Aorta (tissue), 5 donors: ENCODE measurements around the gene RARA. TPM values are rescaled to one million over a fixed set of nuclear protein-coding genes. Genes with fewer than 3 reads are reported as not detected.

ENCODE experiments used
- ATAC-seq: fragments of 200-7000 bp; cut with Tn5 transposase; one replicate; pipeline ENCODE4 v1.9.1; 2022; ENCODE audit warnings: moderate library complexity; ENCODE audit not compliant: low FRiP score
- DNase-seq, 2 donors: peaks; one replicate each; pipeline ENCODE4 v3.0.0-alpha.2; 2020
- H3K27ac ChIP-seq, 2 donors: one replicate each; pipeline ENCODE4 v1.5.1; 2013; ENCODE audit warnings: low read length in 2 of 2, mild to moderate bottlenecking in 2 of 2, moderate library complexity in 2 of 2, control low read depth in 1 of 2, inconsistent platforms in 1 of 2, low read depth in 1 of 2
- H3K27me3 ChIP-seq, 2 donors: one replicate each; pipeline ENCODE4 v1.6.1; 2013; ENCODE audit warnings: control low read depth in 1 of 2, low read length in 1 of 2, mild to moderate bottlenecking in 1 of 2, moderate library complexity in 1 of 2; ENCODE audit not compliant: insufficient read depth in 2 of 2, control insufficient read depth in 1 of 2
- H3K36me3 ChIP-seq, 2 donors: one replicate each; pipeline ENCODE4 v1.6.1; 2013; ENCODE audit warnings: control low read depth in 1 of 2, low read length in 1 of 2, mild to moderate bottlenecking in 1 of 2; ENCODE audit not compliant: insufficient read depth in 2 of 2, control insufficient read depth in 1 of 2
- H3K4me1 ChIP-seq, 2 donors: one replicate each; pipeline ENCODE4 v1.6.1; 2013; ENCODE audit warnings: low read length in 2 of 2, control low read depth in 1 of 2, mild to moderate bottlenecking in 1 of 2, moderate library complexity in 1 of 2; ENCODE audit not compliant: insufficient read depth in 2 of 2, control insufficient read depth in 1 of 2
- H3K4me3 ChIP-seq, 2 donors: one replicate each; pipeline ENCODE4 v1.5.1; 2013; ENCODE audit warnings: low read length in 2 of 2, control low read depth in 1 of 2, mild to moderate bottlenecking in 1 of 2
- H3K9me3 ChIP-seq: one replicate; pipeline ENCODE4 v1.6.1; 2013; ENCODE audit warnings: mild to moderate bottlenecking, low read length; ENCODE audit not compliant: control insufficient read depth
- WGBS, 2 donors: extraction: QIAGEN DNeasy Blood & Tissue Kit; methylation state at CpG; one replicate each; pipeline ENCODE4 v1.1.7; 2013; 5-methylcytosine and 5-hydroxymethylcytosine counted together
- intact Hi-C, 2 donors: fragments of 100-400 bp; cut with DNase I; formaldehyde crosslinking; loops; one replicate each; pipeline versions ENCODE4 v1.14.2 to v1.15.0; 2022
- polyA plus RNA-seq, 2 donors: library from polyadenylated mRNA; stranded (reverse); fragments of 200-250 nt; gene quantifications; one replicate each; pipeline ENCODE4 v1.2.3, GENCODE V29; 2013
- total RNA-seq, 2 donors: library from RNA; stranded (reverse); fragmentation: NEBNext Ultra II Directional; extraction: Animal tissue kit (Norgen Biotek cat#: 25700); gene quantifications; one replicate each; pipeline ENCODE4 v1.2.1, GENCODE V29; 2021
- donor health status: healthy with polysubstance abuse.
- donor health status: Bipolar disorder and iron deficiency.
- donor health status: DM: no; HTN: no; CAD: no.
- donor health status: DM: no; HTN: no; CAD: no.
- donor health status: DM: yes; HTN: yes; CAD: no.

RARA gene
- total and polyA plus RNA-seq, 4 donors, result 10.6 to 88.3 (median 39.1) TPM

DNA sequence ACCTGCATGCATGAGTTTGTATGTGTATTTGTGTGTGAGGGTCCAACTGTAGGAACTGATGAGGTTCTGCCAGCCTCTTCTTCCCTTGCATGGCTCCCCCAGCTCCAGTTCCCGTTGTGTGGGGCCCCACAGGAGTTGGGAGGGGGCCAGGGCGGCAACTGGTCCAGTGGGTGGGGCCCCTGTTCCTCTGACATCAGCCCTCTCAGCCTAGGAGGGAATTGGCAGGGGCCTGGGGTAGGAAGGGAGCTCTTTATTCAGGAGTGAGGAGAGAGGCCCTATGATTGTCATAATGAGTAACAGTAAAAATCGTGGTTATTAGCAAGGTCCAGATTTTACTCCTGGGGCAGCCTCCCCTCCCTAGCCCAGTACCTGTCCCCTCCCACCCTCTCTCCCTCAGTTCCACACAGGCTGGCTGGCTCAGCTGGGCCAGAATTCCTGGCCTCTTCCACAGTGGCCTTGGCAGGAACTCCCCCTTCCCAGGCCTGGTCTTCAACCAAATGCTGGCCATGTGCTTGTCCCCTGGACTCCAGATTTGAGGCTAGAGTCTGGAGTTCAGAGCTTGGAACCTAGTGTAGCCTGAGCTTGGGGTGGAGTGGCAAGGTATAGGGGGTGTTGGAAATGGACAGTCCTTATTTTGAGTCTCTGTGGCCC lies 18.9 kb downstream of the RARA start:
- Histone ChIP-seq H3K27me3 (no peaks in the 10 kb centered on the region), H3K9me3 (no peaks in the 10 kb centered on the region), H3K4me3 (no peak overlapping the region), H3K27ac (no peak overlapping the region), H3K4me1 (peaks cover 0 to 12% of the 10 kb centered on the region in 2 donors), H3K36me3 (no peaks in the 10 kb centered on the region)
- ATAC-seq (no peak), DNase-seq (no peak)
- WGBS, 2 donors, result 0 to 4% methylated on average over 3 of the region's 3 CpGs
- intact Hi-C loops, result no loop called here

GRCh38 chr17:40328386-40328766 lies 19.4 kb downstream of the RARA start:
- Histone ChIP-seq H3K27me3 (no peaks in the 10 kb centered on the region), H3K27ac (no peak overlapping the region), H3K36me3 (no peaks in the 10 kb centered on the region), H3K9me3 (no peaks in the 10 kb centered on the region), H3K4me1 (peaks cover 0 to 12% of the 10 kb centered on the region in 2 donors), H3K4me3 (no peak overlapping the region)
- no peak for DNase-seq
- ATAC-seq, result no peak
- intact Hi-C loops, result no loop called here
- WGBS, 2 donors, result 90 to 92% methylated on average over 2 of the region's 2 CpGs

- peak overlapping the region in 1 of 2 donors; percentile 17 for H3K27ac ChIP-seq
- H3K4me1 ChIP-seq, result peaks cover 0 to 7% of the 10 kb centered on the region in 2 donors
- WGBS, 2 donors, result 28 to 31% methylated on average over 11 of the region's 11 CpGs
- ATAC-seq (no peak), DNase-seq (no peak)
- H3K27me3 ChIP-seq, result no peaks in the 10 kb centered on the region
- H3K9me3 ChIP-seq, result no peaks in the 10 kb centered on the region
- intact Hi-C loops, result loop anchor here in 1 of 2 donors (10.0 kb wide), 1 partner anchor 235 kb away; no protein-coding TSS in a partner anchor
- no peak overlapping the region for H3K4me3 ChIP-seq
- no peaks in the 10 kb centered on the region for H3K36me3 ChIP-seq
Observed at GRCh38 chr17:40329839-40330794, 21.1 kb downstream of the RARA start.

- 79 to 83% methylated on average over 10 of the region's 10 CpGs for WGBS, 2 donors
- intact Hi-C loops, result loop anchor here in 1 of 2 donors (10.0 kb wide), 1 partner anchor 236 kb away; no protein-coding TSS in a partner anchor
- Histone ChIP-seq H3K9me3 (no peaks in the 10 kb centered on the region), H3K36me3 (no peaks in the 10 kb centered on the region), H3K4me1 (peaks cover 0 to 7% of the 10 kb centered on the region in 2 donors), H3K4me3 (no peak overlapping the region), H3K27me3 (no peaks in the 10 kb centered on the region), H3K27ac (peak overlapping the region in 1 of 2 donors; percentile 37)
- DNase-seq (no peak), ATAC-seq (no peak)
Observed at GRCh38 chr17:40330850-40331470, 22.0 kb downstream of the RARA start.

DNA sequence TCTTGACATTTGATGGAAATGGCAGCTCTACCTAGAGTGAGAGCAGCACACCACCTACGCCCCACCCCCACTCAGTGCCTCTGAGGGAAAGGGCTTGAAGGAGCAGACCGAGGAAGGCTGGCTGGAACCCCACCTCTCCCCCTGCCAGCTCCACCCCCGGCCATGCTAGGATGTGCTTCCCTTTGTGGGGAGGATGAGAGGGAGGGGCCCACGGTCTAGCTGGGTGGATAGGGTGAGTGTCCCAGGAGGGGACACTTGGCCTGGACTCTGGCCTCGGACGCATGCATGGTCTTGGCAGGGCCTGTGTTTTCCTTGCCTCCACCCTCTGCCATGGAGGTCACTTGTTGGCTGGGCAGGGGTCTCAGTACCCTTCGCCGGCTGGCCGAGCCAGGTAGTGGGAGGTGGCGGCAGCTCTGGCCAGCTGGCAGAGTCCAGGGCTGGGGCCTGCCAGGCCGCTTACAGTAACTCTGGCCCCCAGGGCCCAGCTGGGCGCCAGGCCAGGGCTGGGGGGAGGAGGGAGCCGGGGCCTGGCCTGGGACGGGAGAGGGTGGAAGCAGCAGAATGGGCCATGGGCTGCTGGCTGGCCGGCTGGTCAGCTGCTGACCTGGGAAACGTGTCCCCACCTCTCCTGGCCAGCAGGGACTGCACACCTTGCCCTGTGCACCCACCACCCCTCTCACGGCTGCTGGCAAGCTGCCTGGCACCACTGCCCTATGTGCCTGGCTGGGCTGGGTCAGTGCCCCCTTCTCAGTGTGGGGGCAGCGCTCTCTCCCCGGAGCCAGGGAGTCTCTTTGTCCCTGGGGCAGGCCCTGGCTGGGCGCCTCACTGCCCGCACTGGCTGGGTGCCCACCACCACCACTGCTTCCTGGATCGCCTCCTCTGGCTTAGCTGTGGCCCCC lies 23.0 kb downstream of the RARA start:
- no peaks in the 10 kb centered on the region for H3K36me3 ChIP-seq
- H3K4me1 ChIP-seq, result peaks cover 0 to 7% of the 10 kb centered on the region in 2 donors
- H3K9me3 ChIP-seq, result no peaks in the 10 kb centered on the region
- peak overlapping the region in 1 of 2 donors; percentile 86 for H3K27ac ChIP-seq
- no peaks in the 10 kb centered on the region for H3K27me3 ChIP-seq
- intact Hi-C loops, result loop anchor here in 1 of 2 donors (10.0 kb wide), 1 partner anchor 237 kb away; no protein-coding TSS in a partner anchor
- ATAC-seq (peak; percentile 94), DNase-seq (peak; percentile 93 to 96)
- WGBS, 2 donors, result 3 to 5% methylated on average over 18 to 22 of the region's 22 CpGs
- H3K4me3 ChIP-seq, result no peak overlapping the region

DNA sequence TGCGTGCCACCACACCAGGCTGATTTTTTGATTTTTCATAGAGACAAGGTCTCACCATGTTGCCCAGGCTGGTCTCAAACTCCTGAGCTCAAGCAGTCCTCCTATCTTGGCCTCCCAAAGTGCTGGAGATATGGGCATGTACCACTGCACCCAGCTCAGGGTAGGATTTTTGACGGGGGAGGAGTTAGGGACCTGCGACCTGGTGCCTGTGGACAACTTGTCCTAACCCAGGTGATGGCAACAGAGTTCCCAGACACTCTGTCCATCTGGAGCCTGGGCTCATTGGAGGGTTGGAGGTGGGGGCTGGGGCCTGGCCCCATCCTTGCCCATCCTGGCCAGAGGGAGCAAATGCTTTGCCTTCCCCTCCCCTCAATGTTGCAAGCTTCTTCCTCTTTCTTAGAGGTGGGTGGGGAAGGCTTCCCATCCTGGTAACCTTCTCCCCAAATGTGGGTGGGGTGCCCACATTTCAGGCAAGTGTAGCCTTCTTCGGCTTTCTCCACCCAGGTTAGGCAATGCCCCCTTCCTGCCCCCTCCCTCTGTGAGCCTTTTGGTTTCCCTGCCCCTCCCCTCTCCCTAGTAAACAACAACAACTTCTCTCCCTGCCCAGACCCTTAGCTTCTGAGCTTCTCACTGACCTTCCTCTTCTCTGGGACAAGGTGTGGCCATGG lies 24.9 kb downstream of the RARA start:
- ATAC-seq (no peak), DNase-seq (no peak)
- peak overlapping the region in 1 of 2 donors; percentile 0 for H3K27ac ChIP-seq
- 93 to 98% methylated on average over 4 of the region's 4 CpGs for WGBS, 2 donors
- no peaks in the 10 kb centered on the region for H3K9me3 ChIP-seq
- H3K4me3 ChIP-seq, result no peak overlapping the region
- peaks cover 0 to 7% of the 10 kb centered on the region in 2 donors for H3K4me1 ChIP-seq
- intact Hi-C loops, result loop anchor here in 1 of 2 donors (10.0 kb wide), 1 partner anchor 239 kb away; no protein-coding TSS in a partner anchor
- H3K27me3 ChIP-seq, result no peaks in the 10 kb centered on the region
- no peaks in the 10 kb centered on the region for H3K36me3 ChIP-seq

GRCh38 chr17:40335620-40336019 lies 26.6 kb downstream of the RARA start:
- ATAC-seq, result no peak
- H3K27me3 ChIP-seq, result no peaks in the 10 kb centered on the region
- H3K27ac ChIP-seq, result no peak overlapping the region
- DNase-seq, result no peak
- WGBS, 2 donors, result 86 to 92% methylated on average over 8 of the region's 8 CpGs
- no peaks in the 10 kb centered on the region for H3K9me3 ChIP-seq
- no peaks in the 10 kb centered on the region for H3K36me3 ChIP-seq
- no peak overlapping the region for H3K4me3 ChIP-seq
- peaks cover 0 to 7% of the 10 kb centered on the region in 2 donors for H3K4me1 ChIP-seq
- intact Hi-C loops, result loop anchor here in 1 of 2 donors (10.0 kb wide), 1 partner anchor 241 kb away; no protein-coding TSS in a partner anchor
